ENCODE measurements around the gene SRPRB.

Gene SRPRB

DNA sequence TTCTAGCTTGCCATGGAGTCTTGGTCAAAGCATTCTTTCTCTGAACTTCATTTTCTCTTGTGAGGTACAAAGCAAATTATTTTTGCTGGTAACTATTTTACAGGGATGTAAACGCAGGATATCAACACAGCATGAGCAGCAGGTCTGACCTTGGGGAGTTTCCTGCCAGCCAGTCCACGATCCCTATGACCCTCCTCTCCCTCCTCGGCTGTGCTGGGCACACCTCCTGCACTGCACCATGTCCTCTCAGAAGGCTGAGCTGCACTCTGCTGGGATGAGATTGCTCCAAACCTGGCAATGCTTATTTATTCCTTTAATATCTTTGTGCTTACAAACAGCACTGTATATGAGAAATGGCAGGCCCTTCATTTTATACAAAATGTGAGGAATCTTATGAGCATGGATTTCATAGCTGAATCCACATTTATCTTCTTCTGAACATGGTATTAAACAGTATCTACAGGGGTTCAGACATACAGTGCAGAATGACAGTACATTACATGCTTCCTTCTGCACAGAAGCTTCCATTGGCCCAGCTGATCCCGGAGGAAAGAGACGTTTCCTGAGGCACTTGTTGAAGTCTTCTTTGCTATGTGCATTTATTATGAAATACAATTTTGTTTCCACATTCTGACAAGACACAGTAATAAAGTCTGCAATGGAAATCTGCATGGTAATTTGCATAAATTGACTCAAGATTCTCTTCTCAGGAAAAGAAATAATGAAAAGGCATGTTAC is 48.8 kb downstream of the SRPRB start:
- no peak overlapping the region for H2AFZ ChIP-seq (ENCODE audit: low read length)
- TF ChIP-seq, protein P1, sequence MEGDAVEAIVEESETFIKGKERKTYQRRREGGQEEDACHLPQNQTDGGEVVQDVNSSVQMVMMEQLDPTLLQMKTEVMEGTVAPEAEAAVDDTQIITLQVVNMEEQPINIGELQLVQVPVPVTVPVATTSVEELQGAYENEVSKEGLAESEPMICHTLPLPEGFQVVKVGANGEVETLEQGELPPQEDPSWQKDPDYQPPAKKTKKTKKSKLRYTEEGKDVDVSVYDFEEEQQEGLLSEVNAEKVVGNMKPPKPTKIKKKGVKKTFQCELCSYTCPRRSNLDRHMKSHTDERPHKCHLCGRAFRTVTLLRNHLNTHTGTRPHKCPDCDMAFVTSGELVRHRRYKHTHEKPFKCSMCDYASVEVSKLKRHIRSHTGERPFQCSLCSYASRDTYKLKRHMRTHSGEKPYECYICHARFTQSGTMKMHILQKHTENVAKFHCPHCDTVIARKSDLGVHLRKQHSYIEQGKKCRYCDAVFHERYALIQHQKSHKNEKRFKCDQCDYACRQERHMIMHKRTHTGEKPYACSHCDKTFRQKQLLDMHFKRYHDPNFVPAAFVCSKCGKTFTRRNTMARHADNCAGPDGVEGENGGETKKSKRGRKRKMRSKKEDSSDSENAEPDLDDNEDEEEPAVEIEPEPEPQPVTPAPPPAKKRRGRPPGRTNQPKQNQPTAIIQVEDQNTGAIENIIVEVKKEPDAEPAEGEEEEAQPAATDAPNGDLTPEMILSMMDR (IDR thresholded peaks at IDR 0.05; ENCODE audit: low read length), result no peak
- no peak for TF ChIP-seq EZH2phosphoT487 (IDR thresholded peaks at IDR 0.05; ENCODE audit: low read length)
- no peak for TF ChIP-seq EZH2 (optimal IDR thresholded peaks at IDR 0.05; ENCODE audit: low read depth, low read length)
- no peaks in the 10 kb centered on the region for H3K79me2 ChIP-seq (ENCODE audit: low read length)

DNA sequence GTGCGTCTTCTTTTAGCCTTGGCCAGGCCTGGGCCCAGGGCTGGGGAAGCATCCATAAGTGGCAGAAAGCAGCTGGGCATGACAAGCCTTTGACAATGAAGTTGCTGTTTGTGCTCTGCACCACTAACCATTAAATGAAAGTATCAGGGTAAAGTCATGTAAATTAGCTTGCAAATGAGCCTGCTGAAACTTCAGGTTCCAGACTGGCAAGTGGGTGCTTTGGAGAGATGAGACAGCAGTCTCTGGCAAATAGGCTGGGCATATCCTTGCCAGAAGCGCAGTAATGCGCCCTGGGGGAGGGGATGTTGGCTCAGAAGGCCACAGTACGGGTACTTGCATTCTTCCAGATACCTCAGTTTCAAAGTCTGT is 49.4 kb downstream of the SRPRB start:
- no peaks in the 10 kb centered on the region for H3K9me3 ChIP-seq (replicated peaks; ENCODE audit: insufficient read depth, low read length)
- H3K4me2 ChIP-seq (ENCODE audit: low read depth, low read length), result no peak overlapping the region
- no peaks in the 10 kb centered on the region for H3K4me1 ChIP-seq (ENCODE audit: low read length)
- H4K20me1 ChIP-seq (ENCODE audit: insufficient read depth, low read length), result no peaks in the 10 kb centered on the region
- H3K9me2 ChIP-seq (replicated peaks; ENCODE audit: insufficient read depth, low read length), result no peaks in the 10 kb centered on the region
- no peaks in the 10 kb centered on the region for H3K36me3 ChIP-seq (replicated peaks; ENCODE audit: insufficient read depth, low read length)
- no peak overlapping the region for H2AFZ ChIP-seq (ENCODE audit: low read length)
- no peak overlapping the region for H3K9ac ChIP-seq (ENCODE audit: low read length)
- no peaks in the 10 kb centered on the region for H3K27me3 ChIP-seq (replicated peaks; ENCODE audit: insufficient read depth, low read length)
- TF ChIP-seq EZH2 (optimal IDR thresholded peaks at IDR 0.05; ENCODE audit: low read depth, low read length), result no peak
- TF ChIP-seq EZH2phosphoT487 (IDR thresholded peaks at IDR 0.05; ENCODE audit: low read length), result no peak
- TF ChIP-seq, protein P1 (IDR thresholded peaks at IDR 0.05; ENCODE audit: low read length), result no peak
- no peaks in the 10 kb centered on the region for H3K79me2 ChIP-seq (ENCODE audit: low read length)
- no peak overlapping the region for H3K27ac ChIP-seq (ENCODE audit: low read length)
- DNase-seq, result no peak
- H3F3A ChIP-seq (ENCODE audit: insufficient read depth, low read length), result no peaks in the 10 kb centered on the region
- H3K4me3 ChIP-seq (ENCODE audit: low read length), result no peak overlapping the region

More for the DNA sequence above, 48.8 kb downstream of the SRPRB start:
- H3K4me1 ChIP-seq (ENCODE audit: low read length), result no peaks in the 10 kb centered on the region
- no peaks in the 10 kb centered on the region for H3K27me3 ChIP-seq (replicated peaks; ENCODE audit: insufficient read depth, low read length)
- H4K20me1 ChIP-seq (ENCODE audit: insufficient read depth, low read length), result no peaks in the 10 kb centered on the region
- H3K27ac ChIP-seq (ENCODE audit: low read length), result no peak overlapping the region
- no peaks in the 10 kb centered on the region for H3K9me2 ChIP-seq (replicated peaks; ENCODE audit: insufficient read depth, low read length)
- no peaks in the 10 kb centered on the region for H3F3A ChIP-seq (ENCODE audit: insufficient read depth, low read length)
- DNase-seq, result no peak
- no peak overlapping the region for H3K9ac ChIP-seq (ENCODE audit: low read length)
- no peak overlapping the region for H3K4me2 ChIP-seq (ENCODE audit: low read depth, low read length)
- no peak overlapping the region for H3K4me3 ChIP-seq (ENCODE audit: low read length)
- no peaks in the 10 kb centered on the region for H3K36me3 ChIP-seq (replicated peaks; ENCODE audit: insufficient read depth, low read length)
- H3K9me3 ChIP-seq (replicated peaks; ENCODE audit: insufficient read depth, low read length), result no peaks in the 10 kb centered on the region

GRCh38 chr3:133855772-133856171 is 50.2 kb downstream of the SRPRB start:
- TF ChIP-seq EZH2phosphoT487 (IDR thresholded peaks at IDR 0.05; ENCODE audit: low read length) (no peak), EZH2 (optimal IDR thresholded peaks at IDR 0.05; ENCODE audit: low read depth, low read length) (no peak)
- TF ChIP-seq, protein P1 (IDR thresholded peaks at IDR 0.05; ENCODE audit: low read length), result no peak
- H4K20me1 ChIP-seq (ENCODE audit: insufficient read depth, low read length), result no peaks in the 10 kb centered on the region
- H3K9me3 ChIP-seq (replicated peaks; ENCODE audit: insufficient read depth, low read length), result no peaks in the 10 kb centered on the region
- no peak overlapping the region for H3K4me3 ChIP-seq (ENCODE audit: low read length)
- H3F3A ChIP-seq (ENCODE audit: insufficient read depth, low read length), result no peaks in the 10 kb centered on the region
- H2AFZ ChIP-seq (ENCODE audit: low read length), result no peak overlapping the region
- no peaks in the 10 kb centered on the region for H3K4me1 ChIP-seq (ENCODE audit: low read length)
- H3K27ac ChIP-seq (ENCODE audit: low read length), result no peak overlapping the region
- H3K4me2 ChIP-seq (ENCODE audit: low read depth, low read length), result no peak overlapping the region
- no peak for DNase-seq
- no peaks in the 10 kb centered on the region for H3K36me3 ChIP-seq (replicated peaks; ENCODE audit: insufficient read depth, low read length)
- H3K9me2 ChIP-seq (replicated peaks; ENCODE audit: insufficient read depth, low read length), result no peaks in the 10 kb centered on the region
- H3K27me3 ChIP-seq (replicated peaks; ENCODE audit: insufficient read depth, low read length), result no peaks in the 10 kb centered on the region
- H3K9ac ChIP-seq (ENCODE audit: low read length), result no peak overlapping the region
- no peaks in the 10 kb centered on the region for H3K79me2 ChIP-seq (ENCODE audit: low read length)

All from MM.1S (cell line).